Spinal cord (tissue), 10 donors: Measurements from ENCODE around the gene PPP1R3E. TPM values are rescaled to one million over a fixed set of nuclear protein-coding genes. Genes with fewer than 3 reads are reported as not detected.

ENCODE experiments used
- DNase-seq, 6 donors: peaks; one replicate each; pipeline versions ENCODE4 v3.0.0 to v3.0.0-alpha.2; 2013 to 2015; ENCODE audit warnings: low spot score in 6 of 6, low read depth in 4 of 6
- H3K27ac ChIP-seq: one replicate; pipeline ENCODE4 v1.5.1; 2013; ENCODE audit warnings: low read depth, low read length, control low read depth
- H3K27me3 ChIP-seq: one replicate; pipeline ENCODE4 v1.6.1; 2013; ENCODE audit warnings: low read length; ENCODE audit not compliant: control insufficient read depth, insufficient read depth
- H3K36me3 ChIP-seq: one replicate; pipeline ENCODE4 v1.6.1; 2013; ENCODE audit warnings: low read length; ENCODE audit not compliant: control insufficient read depth, insufficient read depth
- H3K4me1 ChIP-seq: one replicate; pipeline ENCODE4 v1.6.1; 2013; ENCODE audit warnings: low read length; ENCODE audit not compliant: control insufficient read depth, insufficient read depth
- H3K4me3 ChIP-seq: one replicate; pipeline ENCODE4 v1.5.1; 2013; ENCODE audit warnings: low read depth, low read length, control low read depth
- H3K9me3 ChIP-seq: one replicate; pipeline ENCODE4 v1.6.1; 2013; ENCODE audit warnings: low read length; ENCODE audit not compliant: control insufficient read depth, insufficient read depth
- WGBS: methylation state at CpG from one replicate; pipeline ENCODE4 v1.1.5; 2013; ENCODE audit warnings: missing lambda C conversion rate; ENCODE audit not compliant: insufficient coverage; 5-methylcytosine and 5-hydroxymethylcytosine counted together
- polyA plus RNA-seq, 2 donors: library from polyadenylated mRNA; unstranded; fragments of 120-200 nt; gene quantifications; one replicate each; pipeline ENCODE4 v1.2.1, GENCODE V29; 2013; ENCODE audit not compliant: insufficient read length in 2 of 2
- small RNA-seq: library from RNA; depleted of rRNA; stranded (forward); fragments of <200 nt; gene quantifications from one replicate; pipeline ENCODE3, GENCODE V24; 2014; ENCODE audit warnings: low replicate concordance
- total RNA-seq, 2 donors: library from RNA; depleted of rRNA in 1 of 2; stranded (reverse); fragments of 120-200 nt in 1 of 2; fragments of >200 nt in 1 of 2; gene quantifications; one replicate each; pipeline versions ENCODE4 v1.2.3 to v1.2.4, GENCODE V29; 2013 to 2014
- donor health status: healthy.

Gene PPP1R3E
- total and polyA plus RNA-seq, 4 donors, result 11.3 to 37.2 (median 23.2) TPM

GRCh38 chr14:23249824-23250223 lies 52.8 kb downstream of the PPP1R3E start:
- WGBS, result 75% methylated on average over 3 of the region's 6 CpGs
- H3K9me3 ChIP-seq, result no peaks in the 10 kb centered on the region
- no peaks in the 10 kb centered on the region for H3K4me1 ChIP-seq
- DNase-seq, result no peak
- no peak overlapping the region for H3K27ac ChIP-seq
- H3K4me3 ChIP-seq, result no peak overlapping the region
- H3K36me3 ChIP-seq, result no peaks in the 10 kb centered on the region
- no peaks in the 10 kb centered on the region for H3K27me3 ChIP-seq

GRCh38 chr14:23248601-23249000 lies 54.1 kb downstream of the PPP1R3E start:
- no peak overlapping the region for H3K4me3 ChIP-seq

More at GRCh38 chr14:23248601-23249000, 54.1 kb downstream of the PPP1R3E start:
- DNase-seq, result no peak
- no CpG with 5 or more reads among the region's 7 CpGs for WGBS
- Histone ChIP-seq H3K4me1 (no peaks in the 10 kb centered on the region), H3K36me3 (no peaks in the 10 kb centered on the region), H3K27ac (no peak overlapping the region), H3K9me3 (no peaks in the 10 kb centered on the region), H3K27me3 (no peaks in the 10 kb centered on the region)

Small RNA genes within 50 kb of the gene (small RNA-seq; reads per million reads assigned to genes)
- gene RNU6-1046P, result not detected

Other genes with a start within 250 kb of the PPP1R3E start
- 10 to 100 TPM in 1 of 2 donors, 1 to 10 TPM in 1; 9.6 to 17.1 TPM for gene CDH24, start 245.3 kb downstream of the PPP1R3E start, total RNA-seq
- 10 to 100 TPM; 37.9 to 46.0 TPM for gene CDH24, start 245.3 kb downstream of the PPP1R3E start, polyA plus RNA-seq
- gene ACIN1, start 207.7 kb downstream of the PPP1R3E start, total RNA-seq, result 100 to 1,000 TPM in 1 of 2 donors, 10 to 100 TPM in 1; 63.2 to 125 TPM
- gene ACIN1, start 207.7 kb downstream of the PPP1R3E start, polyA plus RNA-seq, result 100 to 1,000 TPM; 196 to 229 TPM
- gene C14orf119, start 207.4 kb downstream of the PPP1R3E start, total RNA-seq, result 10 to 100 TPM; 35.4 to 57.2 TPM
- 10 to 100 TPM; 50.5 to 55.4 TPM for gene C14orf119, start 207.4 kb downstream of the PPP1R3E start, polyA plus RNA-seq
- gene CIROP, start 197.9 kb downstream of the PPP1R3E start, total RNA-seq, result under 1 TPM; 0.10 to 0.61 TPM
- gene CIROP, start 197.9 kb downstream of the PPP1R3E start, polyA plus RNA-seq, result under 1 TPM; 0.06 to 0.10 TPM
- gene CEBPE, start 183.6 kb downstream of the PPP1R3E start, total RNA-seq, result 1 to 10 TPM in 1 of 2 donors, under 1 TPM in 1; 0.17 to 1.5 TPM
- gene CEBPE, start 183.6 kb downstream of the PPP1R3E start, polyA plus RNA-seq, result not detected
- gene SLC7A8, start 119.2 kb downstream of the PPP1R3E start, total RNA-seq, result 10 to 100 TPM in 1 of 2 donors, 1 to 10 TPM in 1; 8.6 to 18.9 TPM
- 10 to 100 TPM; 15.6 to 18.7 TPM for gene SLC7A8, start 119.2 kb downstream of the PPP1R3E start, polyA plus RNA-seq
- gene RNF212B, start 64.9 kb downstream of the PPP1R3E start, total RNA-seq, result not detected
- not detected for gene RNF212B, start 64.9 kb downstream of the PPP1R3E start, polyA plus RNA-seq
- gene HOMEZ, start 16.7 kb downstream of the PPP1R3E start, total RNA-seq, result 10 to 100 TPM in 1 of 2 donors, 1 to 10 TPM in 1; 4.9 to 15.0 TPM
- gene HOMEZ, start 16.7 kb downstream of the PPP1R3E start, polyA plus RNA-seq, result 10 to 100 TPM; 12.0 to 13.5 TPM
- 10 to 100 TPM; 22.4 to 27.7 TPM for gene BCL2L2, start 4.0 kb upstream of the PPP1R3E start, total RNA-seq
- gene BCL2L2, start 4.0 kb upstream of the PPP1R3E start, polyA plus RNA-seq, result 10 to 100 TPM; 37.4 to 41.1 TPM
- 100 to 1,000 TPM in 1 of 2 donors, 10 to 100 TPM in 1; 94.9 to 117 TPM for gene PABPN1, start 18.6 kb upstream of the PPP1R3E start, total RNA-seq
- 100 to 1,000 TPM; 235 to 282 TPM for gene PABPN1, start 18.6 kb upstream of the PPP1R3E start, polyA plus RNA-seq
- 100 to 1,000 TPM; 167 to 333 TPM for gene SLC22A17, start 50.0 kb upstream of the PPP1R3E start, total RNA-seq
- 100 to 1,000 TPM; 494 to 541 TPM for gene SLC22A17, start 50.0 kb upstream of the PPP1R3E start, polyA plus RNA-seq
- gene EFS, start 62.3 kb upstream of the PPP1R3E start, total RNA-seq, result 10 to 100 TPM; 11.1 to 26.5 TPM
- 10 to 100 TPM; 42.7 to 45.6 TPM for gene EFS, start 62.3 kb upstream of the PPP1R3E start, polyA plus RNA-seq
- gene IL25, start 70.0 kb upstream of the PPP1R3E start, total RNA-seq, result not detected
- gene IL25, start 70.0 kb upstream of the PPP1R3E start, polyA plus RNA-seq, result not detected
- 10 to 100 TPM; 33.9 to 46.7 TPM for gene CMTM5, start 74.2 kb upstream of the PPP1R3E start, total RNA-seq
- 10 to 100 TPM; 71.8 to 78.2 TPM for gene CMTM5, start 74.2 kb upstream of the PPP1R3E start, polyA plus RNA-seq
- under 1 TPM in 1 of 2 donors, not detected in 1; 0.11 TPM for gene MYH6, start 105.4 kb upstream of the PPP1R3E start, total RNA-seq
- gene MYH6, start 105.4 kb upstream of the PPP1R3E start, polyA plus RNA-seq, result under 1 TPM in 1 of 2 donors, not detected in 1; 0.16 TPM
- 1 to 10 TPM in 1 of 2 donors, under 1 TPM in 1; 0.99 to 1.2 TPM for gene MYH7, start 132.8 kb upstream of the PPP1R3E start, total RNA-seq
- 1 to 10 TPM; 2.2 to 2.9 TPM for gene MYH7, start 132.8 kb upstream of the PPP1R3E start, polyA plus RNA-seq
- gene NGDN, start 166.8 kb upstream of the PPP1R3E start, total RNA-seq, result 10 to 100 TPM; 47.4 to 51.8 TPM
- gene NGDN, start 166.8 kb upstream of the PPP1R3E start, polyA plus RNA-seq, result 10 to 100 TPM; 49.0 to 53.5 TPM
- gene ZFHX2, start 248.9 kb upstream of the PPP1R3E start, total RNA-seq, result 1 to 10 TPM; 1.8 to 4.9 TPM
- 10 to 100 TPM; 23.8 to 31.3 TPM for gene ZFHX2, start 248.9 kb upstream of the PPP1R3E start, polyA plus RNA-seq